Fibroblast of lung (primary cell): ENCODE results near the gene ATP1A3. TPM values are rescaled to one million over a fixed set of nuclear protein-coding genes. Genes with fewer than 3 reads are reported as not detected.

Source experiments
- DNase-seq, 2 donors: peaks; one replicate each; pipeline versions ENCODE4 v3.0.0 to v3.0.0-alpha.2; 2010; ENCODE audit warnings: low read depth in 2 of 2
- H2AFZ ChIP-seq: 2 replicates; pipeline ENCODE4 v1.5.1; 2012; ENCODE audit warnings: low read length, control low read depth, inconsistent platforms
- H3K27ac ChIP-seq: 2 replicates; pipeline ENCODE4 v1.5.1; 2011; ENCODE audit warnings: low read length, control low read depth; ENCODE audit not compliant: insufficient read depth
- H3K27me3 ChIP-seq: 2 replicates; pipeline ENCODE4 v1.5.1; 2011; ENCODE audit warnings: mild to moderate bottlenecking, low read length; ENCODE audit not compliant: control insufficient read depth, insufficient read depth
- H3K36me3 ChIP-seq: 2 replicates; pipeline ENCODE4 v1.5.1; 2011; ENCODE audit warnings: low read length; ENCODE audit not compliant: control insufficient read depth, insufficient read depth
- H3K4me1 ChIP-seq: 2 replicates; pipeline ENCODE4 v1.5.1; 2011; ENCODE audit warnings: low read length; ENCODE audit not compliant: control insufficient read depth, insufficient read depth; ENCODE audit errors: extremely low read depth
- H3K4me2 ChIP-seq: 2 replicates; pipeline ENCODE4 v1.5.1; 2011; ENCODE audit warnings: low read length, control low read depth; ENCODE audit not compliant: insufficient read depth; ENCODE audit errors: extremely low read depth
- H3K4me3 ChIP-seq, 4 experiments: fragments of 200-600 bp in 1 of 4; sonication (generic) in 1 of 4; replicated peaks in 1 of 4; 2 replicates each; pipeline ENCODE4 v1.5.1; 2011 to 2016; ENCODE audit warnings: low read length in 4 of 4, low read depth in 3 of 4, mild to moderate bottlenecking in 3 of 4, control low read depth in 2 of 4, inconsistent platforms in 1 of 4, mixed read lengths in 1 of 4; ENCODE audit not compliant: insufficient read depth in 1 of 4; ENCODE audit errors: control extremely low read depth in 1 of 4
- H3K79me2 ChIP-seq: 2 replicates; pipeline ENCODE4 v1.5.1; 2012; ENCODE audit warnings: mild to moderate bottlenecking, low read length, inconsistent platforms; ENCODE audit not compliant: control insufficient read depth, insufficient read depth
- H3K9ac ChIP-seq: 2 replicates; pipeline ENCODE4 v1.5.1; 2011; ENCODE audit warnings: mild to moderate bottlenecking, low read length, control low read depth; ENCODE audit not compliant: insufficient read depth
- H3K9me3 ChIP-seq: 2 replicates; pipeline ENCODE4 v1.5.1; 2012; ENCODE audit warnings: low read depth, low read length; ENCODE audit not compliant: control insufficient read depth, insufficient read depth
- H4K20me1 ChIP-seq: 2 replicates; pipeline ENCODE4 v1.5.1; 2011; ENCODE audit warnings: low read length; ENCODE audit not compliant: control insufficient read depth, insufficient read depth; ENCODE audit errors: extremely low read depth
- EZH2 ChIP-seq: IDR thresholded peaks from 2 replicates; pipeline ENCODE4 v1.5.1; 2012; ENCODE audit warnings: low read length, control low read depth, mild to moderate bottlenecking; ENCODE audit errors: missing control alignments
- polyA plus RNA-seq, 2 donors: library from polyadenylated mRNA; depleted of rRNA in 1 of 2; stranded (reverse) in 1 of 2; unstranded in 1 of 2; fragments of >200 nt; gene quantifications; 2 replicates each; pipeline ENCODE4 v1.2.1, GENCODE V29; 2011 to 2012; ENCODE audit warnings: missing spikeins in 1 of 2
- total RNA-seq: library from RNA; depleted of rRNA; stranded (reverse); fragments of >200 nt; gene quantifications from 2 replicates; pipeline ENCODE4 v1.2.1, GENCODE V29; 2014
- TF ChIP-seq, protein P1 (sequence below), 2 donors: IDR thresholded peaks in 1 of 2; conservative IDR thresholded peaks in 1 of 2; 1 replicate in 1 of 2; 2 replicates in 1 of 2; pipeline ENCODE4 v1.5.1; 2011 to 2012; ENCODE audit warnings: low read length in 2 of 2, control low read depth in 1 of 2, inconsistent platforms in 1 of 2, low read depth in 1 of 2, mild to moderate bottlenecking in 1 of 2

The ATP1A3 gene
- total and polyA plus RNA-seq, 2 donors (not counting 1 experiment from before 2014, with no cell fraction given) = 0.17 TPM; not detected in 1

GRCh38 chr19:42040031-42040430 is 46.0 kb upstream of the ATP1A3 start:
- no peaks in the 10 kb centered on the region for H3K9me3 ChIP-seq
- H3K4me3 ChIP-seq = no peak overlapping the region
- no peaks in the 10 kb centered on the region for H3K4me1 ChIP-seq
- no peak overlapping the region for H3K9ac ChIP-seq
- no peaks in the 10 kb centered on the region for H3K27me3 ChIP-seq
- no peak for DNase-seq
- H3K36me3 ChIP-seq = no peaks in the 10 kb centered on the region
- no peak overlapping the region for H3K4me2 ChIP-seq
- TF ChIP-seq EZH2 = no peak
- TF ChIP-seq, protein P1, sequence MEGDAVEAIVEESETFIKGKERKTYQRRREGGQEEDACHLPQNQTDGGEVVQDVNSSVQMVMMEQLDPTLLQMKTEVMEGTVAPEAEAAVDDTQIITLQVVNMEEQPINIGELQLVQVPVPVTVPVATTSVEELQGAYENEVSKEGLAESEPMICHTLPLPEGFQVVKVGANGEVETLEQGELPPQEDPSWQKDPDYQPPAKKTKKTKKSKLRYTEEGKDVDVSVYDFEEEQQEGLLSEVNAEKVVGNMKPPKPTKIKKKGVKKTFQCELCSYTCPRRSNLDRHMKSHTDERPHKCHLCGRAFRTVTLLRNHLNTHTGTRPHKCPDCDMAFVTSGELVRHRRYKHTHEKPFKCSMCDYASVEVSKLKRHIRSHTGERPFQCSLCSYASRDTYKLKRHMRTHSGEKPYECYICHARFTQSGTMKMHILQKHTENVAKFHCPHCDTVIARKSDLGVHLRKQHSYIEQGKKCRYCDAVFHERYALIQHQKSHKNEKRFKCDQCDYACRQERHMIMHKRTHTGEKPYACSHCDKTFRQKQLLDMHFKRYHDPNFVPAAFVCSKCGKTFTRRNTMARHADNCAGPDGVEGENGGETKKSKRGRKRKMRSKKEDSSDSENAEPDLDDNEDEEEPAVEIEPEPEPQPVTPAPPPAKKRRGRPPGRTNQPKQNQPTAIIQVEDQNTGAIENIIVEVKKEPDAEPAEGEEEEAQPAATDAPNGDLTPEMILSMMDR (conservative IDR thresholded peaks at IDR 0.05 in 1 of 2, IDR thresholded peaks at IDR 0.05 in 1 of 2; ENCODE audit: low read depth in 1 of 2, low read length in 2 of 2) = no peak
- no peak overlapping the region for H3K27ac ChIP-seq
- H4K20me1 ChIP-seq = no peaks in the 10 kb centered on the region
- no peaks in the 10 kb centered on the region for H3K79me2 ChIP-seq
- no peak overlapping the region for H2AFZ ChIP-seq

- H3K4me3 ChIP-seq = no peak overlapping the region
- DNase-seq = no peak
- no peaks in the 10 kb centered on the region for H3K4me1 ChIP-seq
- TF ChIP-seq, protein P1 (conservative IDR thresholded peaks at IDR 0.05 in 1 of 2, IDR thresholded peaks at IDR 0.05 in 1 of 2; ENCODE audit: low read depth in 1 of 2, low read length in 2 of 2) = no peak
- TF ChIP-seq EZH2 = no peak
- no peaks in the 10 kb centered on the region for H3K36me3 ChIP-seq
- H2AFZ ChIP-seq = no peak overlapping the region
- H3K9ac ChIP-seq = no peak overlapping the region
- H3K27me3 ChIP-seq = no peaks in the 10 kb centered on the region
- H3K9me3 ChIP-seq = no peaks in the 10 kb centered on the region
- no peak overlapping the region for H3K4me2 ChIP-seq
- H3K79me2 ChIP-seq = no peaks in the 10 kb centered on the region
- no peak overlapping the region for H3K27ac ChIP-seq
- H4K20me1 ChIP-seq = no peaks in the 10 kb centered on the region
These were observed 44.6 kb upstream of the ATP1A3 start for GRCh38 chr19:42038666-42039065.

GRCh38 chr19:42037649-42038048 is 43.6 kb upstream of the ATP1A3 start:
- Histone ChIP-seq H3K4me3 (no peak overlapping the region), H3K36me3 (no peaks in the 10 kb centered on the region), H4K20me1 (no peaks in the 10 kb centered on the region), H3K27me3 (peaks cover 1% of the 10 kb centered on the region), H3K9ac (no peak overlapping the region), H2AFZ (no peak overlapping the region), H3K79me2 (no peaks in the 10 kb centered on the region), H3K9me3 (no peaks in the 10 kb centered on the region), H3K27ac (no peak overlapping the region), H3K4me2 (no peak overlapping the region), H3K4me1 (no peaks in the 10 kb centered on the region)
- TF ChIP-seq, protein P1 (conservative IDR thresholded peaks at IDR 0.05 in 1 of 2, IDR thresholded peaks at IDR 0.05 in 1 of 2; ENCODE audit: low read depth in 1 of 2, low read length in 2 of 2) = no peak
- TF ChIP-seq EZH2 = no peak
- DNase-seq = no peak
